CD14-positive monocyte (primary cell): ENCODE data around the gene POLG. TPM values are rescaled to one million over a fixed set of nuclear protein-coding genes. Genes with fewer than 3 reads are reported as not detected.

Source experiments
- DNase-seq, 3 donors: peaks; one replicate each; pipeline ENCODE4 v3.0.0-alpha.2; 2011 to 2022
- H2AFZ ChIP-seq: 2 replicates; pipeline ENCODE4 v1.6.0; 2012; ENCODE audit warnings: mild to moderate bottlenecking, low read depth, low read length, inconsistent platforms; ENCODE audit not compliant: insufficient read depth, poor library complexity, severe bottlenecking
- H3K27ac ChIP-seq, 2 donors: 1 replicate in 1 of 2; 2 replicates in 1 of 2; pipeline ENCODE4 v1.5.1; 2012 to 2013; ENCODE audit warnings: low read length in 2 of 2, control low read depth in 1 of 2, inconsistent platforms in 1 of 2, low read depth in 1 of 2, mild to moderate bottlenecking in 1 of 2
- H3K27me3 ChIP-seq, 2 donors: one replicate each; pipeline versions ENCODE4 v1.6.0 to v1.6.1; 2011 to 2013; ENCODE audit warnings: low read length in 2 of 2; ENCODE audit not compliant: control insufficient read depth in 2 of 2, insufficient read depth in 2 of 2
- H3K36me3 ChIP-seq, 2 donors: replicated peaks in 1 of 2; 1 replicate in 1 of 2; 2 replicates in 1 of 2; pipeline versions ENCODE4 v1.5.1 to v1.6.1; 2012 to 2013; ENCODE audit warnings: low read length in 2 of 2, control low read depth in 1 of 2, inconsistent platforms in 1 of 2, mild to moderate bottlenecking in 1 of 2; ENCODE audit not compliant: insufficient read depth in 2 of 2, control insufficient read depth in 1 of 2
- H3K4me1 ChIP-seq, 2 donors: 1 replicate in 1 of 2; 2 replicates in 1 of 2; pipeline versions ENCODE4 v1.5.1 to v1.6.1; 2012 to 2013; ENCODE audit warnings: low read length in 2 of 2, control low read depth in 1 of 2, inconsistent platforms in 1 of 2, mild to moderate bottlenecking in 1 of 2, moderate library complexity in 1 of 2; ENCODE audit not compliant: insufficient read depth in 2 of 2, control insufficient read depth in 1 of 2
- H3K4me2 ChIP-seq: replicated peaks from 2 replicates; pipeline ENCODE3; 2012; ENCODE audit warnings: low read length, moderate library complexity, mild to moderate bottlenecking; ENCODE audit not compliant: poor library complexity, severe bottlenecking; ENCODE audit errors: extremely low read depth
- H3K4me3 ChIP-seq, 3 experiments: fragments of 200-600 bp in 1 of 3; sonication (generic) in 1 of 3; replicated peaks in 1 of 3; 1 replicate in 2 of 3; 2 replicates in 1 of 3; pipeline ENCODE4 v1.5.1; 2011 to 2013; ENCODE audit warnings: low read length in 3 of 3, mild to moderate bottlenecking in 3 of 3, control low read depth in 2 of 3, low read depth in 2 of 3, inconsistent platforms in 1 of 3, moderate library complexity in 1 of 3
- H3K79me2 ChIP-seq: 2 replicates; pipeline ENCODE4 v1.6.0; 2012; ENCODE audit warnings: mild to moderate bottlenecking, control low read depth, inconsistent platforms, low read length, moderate library complexity; ENCODE audit not compliant: insufficient read depth
- H3K9ac ChIP-seq: 2 replicates; pipeline ENCODE4 v1.6.0; 2017; ENCODE audit warnings: low read length, mild to moderate bottlenecking; ENCODE audit not compliant: insufficient read depth, poor library complexity, severe bottlenecking
- H3K9me3 ChIP-seq, 2 donors: replicated peaks in 1 of 2; 1 replicate in 1 of 2; 2 replicates in 1 of 2; pipeline versions ENCODE4 v1.5.1 to v1.6.1; 2012 to 2013; ENCODE audit warnings: low read length in 2 of 2, control low read depth in 1 of 2; ENCODE audit not compliant: control insufficient read depth in 1 of 2, insufficient read depth in 1 of 2
- H4K20me1 ChIP-seq: 2 replicates; pipeline ENCODE4 v1.6.0; 2012; ENCODE audit warnings: mild to moderate bottlenecking, low read length, control low read depth, moderate library complexity; ENCODE audit not compliant: insufficient read depth
- H3K27ac Mint-ChIP-seq, 7 donors: one replicate each; pipeline ENCODE4 v1.8.0; 2020; ENCODE audit warnings: mild to moderate bottlenecking in 7 of 7, mixed read lengths in 7 of 7, moderate library complexity in 6 of 7, inconsistent platforms in 2 of 7
- H3K27me3 Mint-ChIP-seq, 3 donors: one replicate each; pipeline ENCODE4 v1.8.0; 2021 to 2022; ENCODE audit warnings: low read depth in 3 of 3, mild to moderate bottlenecking in 3 of 3, mixed read lengths in 3 of 3, moderate library complexity in 3 of 3, inconsistent platforms in 1 of 3
- H3K36me3 Mint-ChIP-seq, 2 donors: one replicate each; pipeline ENCODE4 v1.8.0; 2020; ENCODE audit warnings: mixed read lengths in 2 of 2, inconsistent platforms in 1 of 2, mild to moderate bottlenecking in 1 of 2
- H3K4me1 Mint-ChIP-seq: one replicate; pipeline ENCODE4 v1.8.0; 2020; ENCODE audit warnings: mild to moderate bottlenecking, mixed read lengths
- H3K4me3 Mint-ChIP-seq, 2 donors: one replicate each; pipeline ENCODE4 v1.8.0; 2020; ENCODE audit warnings: mild to moderate bottlenecking in 2 of 2, mixed read lengths in 2 of 2, moderate library complexity in 1 of 2
- H3K9me3 Mint-ChIP-seq, 7 donors: one replicate each; pipeline ENCODE4 v1.8.0; 2020 to 2022; ENCODE audit warnings: mixed read lengths in 7 of 7, mild to moderate bottlenecking in 6 of 7, moderate library complexity in 6 of 7, inconsistent platforms in 2 of 7
- WGBS: methylation state at CpG from one replicate; pipeline ENCODE4 v1.1.5; 2013; ENCODE audit warnings: missing lambda C conversion rate; ENCODE audit not compliant: insufficient coverage; 5-methylcytosine and 5-hydroxymethylcytosine counted together
- intact Hi-C, 2 donors: fragments of 100-400 bp; cut with micrococcal nuclease; formaldehyde crosslinking; loops; one replicate each; pipeline versions ENCODE4 v1.15.0 to v1.15.1; 2023
- polyA minus RNA-seq: library from RNA; depleted of rRNA, polyadenylated mRNA; stranded (reverse); fragments of >200 nt; gene quantifications from 2 replicates; pipeline ENCODE4 v1.2.3, GENCODE V29; 2012
- polyA plus RNA-seq, 3 donors: library from polyadenylated mRNA; depleted of rRNA in 1 of 3; unstranded in 2 of 3; stranded (reverse) in 1 of 3; fragments of 300-500 nt in 2 of 3; fragments of >200 nt in 1 of 3; fragmentation: Illumina TruSeq in 2 of 3; gene quantifications; 1 replicate in 2 of 3; 2 replicates in 1 of 3; pipeline ENCODE4 v1.2.3, GENCODE V29; 2012 to 2021
- total RNA-seq, 12 experiments: library from RNA in 1 of 12; stranded (reverse) in 1 of 12; fragments of 120-200 nt in 1 of 12; gene quantifications; one replicate each; pipeline ENCODE4 v1.2.4 and lab custom pipeline; 2013 to 2026; ENCODE audit warnings: mixed read lengths in 6 of 12, inconsistent platforms in 1 of 12
- TF ChIP-seq, protein P1 (sequence below): fragments of 200-600 bp; IDR thresholded peaks from one replicate; pipeline ENCODE4 v1.8.0; 2022; ENCODE audit warnings: antibody characterized with exemption, mild to moderate bottlenecking

Gene POLG
- total RNA-seq (2013) = 70.4 TPM
- 10 to 100 TPM; 19.2 to 66.7 (median 21.6) TPM for polyA plus RNA-seq
- 68.7 and 92.1 TPM in 2 replicates for polyA minus RNA-seq
- 64.8 to 139 (median 96.9) reads per million in 11 experiments for total RNA-seq (lab: John Stamatoyannopoulos, UW)

- peaks cover 0 to 5% of the 10 kb centered on the region in 2 donors for H3K27me3 ChIP-seq
- WGBS = under 1% methylated on average over 62 of the region's 85 CpGs
- Mint-ChIP-seq H3K27ac (peak within 1 kb of the TSS; percentile 79 to 86 (median 82)), H3K27me3 (peaks cover 13 to 27% (median 18%) of the 10 kb centered on the region in 3 donors), H3K9me3 (peaks cover 0 to 2% (median 0%) of the 10 kb centered on the region in 7 donors), H3K36me3 (peaks cover 30% of the 10 kb centered on the region in 2 donors), H3K4me3 (peak within 1 kb of the TSS; percentile 79 to 82), H3K4me1 (peaks cover 38% of the 10 kb centered on the region)
- no peaks in the 10 kb centered on the region for H3K9me3 ChIP-seq
- peak; percentile 99 to 100 (median 99) for DNase-seq
- H4K20me1 ChIP-seq = peaks cover 45% of the 10 kb centered on the region
- H2AFZ ChIP-seq = peak within 1 kb of the TSS; percentile 72
- intact Hi-C loops = loop anchor here in 1 of 2 donors (10.0 kb wide), 1 partner anchor 240 kb away; the partner anchor contains the start of gene TICRR
- peak within 1 kb of the TSS; percentile 59 to 85 for H3K27ac ChIP-seq
- peak within 1 kb of the TSS; percentile 93 for H3K9ac ChIP-seq
- H3K4me3 ChIP-seq = peak within 1 kb of the TSS; percentile 82 to 90 (median 85)
- peaks cover 31 to 37% of the 10 kb centered on the region in 2 donors for H3K36me3 ChIP-seq
- peak within 1 kb of the TSS; percentile 89 for H3K4me2 ChIP-seq
- peaks cover 47% of the 10 kb centered on the region for H3K79me2 ChIP-seq
- H3K4me1 ChIP-seq = peaks cover 31 to 44% of the 10 kb centered on the region in 2 donors
- TF ChIP-seq, protein P1, sequence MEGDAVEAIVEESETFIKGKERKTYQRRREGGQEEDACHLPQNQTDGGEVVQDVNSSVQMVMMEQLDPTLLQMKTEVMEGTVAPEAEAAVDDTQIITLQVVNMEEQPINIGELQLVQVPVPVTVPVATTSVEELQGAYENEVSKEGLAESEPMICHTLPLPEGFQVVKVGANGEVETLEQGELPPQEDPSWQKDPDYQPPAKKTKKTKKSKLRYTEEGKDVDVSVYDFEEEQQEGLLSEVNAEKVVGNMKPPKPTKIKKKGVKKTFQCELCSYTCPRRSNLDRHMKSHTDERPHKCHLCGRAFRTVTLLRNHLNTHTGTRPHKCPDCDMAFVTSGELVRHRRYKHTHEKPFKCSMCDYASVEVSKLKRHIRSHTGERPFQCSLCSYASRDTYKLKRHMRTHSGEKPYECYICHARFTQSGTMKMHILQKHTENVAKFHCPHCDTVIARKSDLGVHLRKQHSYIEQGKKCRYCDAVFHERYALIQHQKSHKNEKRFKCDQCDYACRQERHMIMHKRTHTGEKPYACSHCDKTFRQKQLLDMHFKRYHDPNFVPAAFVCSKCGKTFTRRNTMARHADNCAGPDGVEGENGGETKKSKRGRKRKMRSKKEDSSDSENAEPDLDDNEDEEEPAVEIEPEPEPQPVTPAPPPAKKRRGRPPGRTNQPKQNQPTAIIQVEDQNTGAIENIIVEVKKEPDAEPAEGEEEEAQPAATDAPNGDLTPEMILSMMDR = no peak
These were observed at the start of gene POLG for GRCh38 chr15:89334510-89335297. Gene POLG (minus strand): TSS chr15:89334824. CDS start chr15:89333754, 1,070 bp downstream.

- H3K36me3 Mint-ChIP-seq = peaks cover 3 to 7% of the 10 kb centered on the region in 2 donors
- Histone ChIP-seq H3K79me2 (no peaks in the 10 kb centered on the region), H3K9me3 (peaks cover 0 to 5% of the 10 kb centered on the region in 2 donors), H4K20me1 (no peaks in the 10 kb centered on the region), H3K27ac (no peak overlapping the region), H3K9ac (no peak overlapping the region), H2AFZ (no peak overlapping the region), H3K4me2 (no peak overlapping the region), H3K4me3 (no peak overlapping the region), H3K36me3 (no peaks in the 10 kb centered on the region), H3K4me1 (peaks cover 25 to 34% of the 10 kb centered on the region in 2 donors), H3K27me3 (peaks cover 10 to 15% of the 10 kb centered on the region in 2 donors)
- DNase-seq = no peak
- peak overlapping the region in 1 of 7 donors; percentile 23 for H3K27ac Mint-ChIP-seq
- TF ChIP-seq, protein P1 = no peak
- WGBS = 97% methylated on average over 3 of the region's 3 CpGs
- peaks cover 0 to 4% (median 0%) of the 10 kb centered on the region in 7 donors for H3K9me3 Mint-ChIP-seq
- no peak overlapping the region for H3K4me3 Mint-ChIP-seq
- H3K27me3 Mint-ChIP-seq = peaks cover 20 to 27% (median 27%) of the 10 kb centered on the region in 3 donors
- intact Hi-C loops = no loop called here
- H3K4me1 Mint-ChIP-seq = peaks cover 55% of the 10 kb centered on the region
These were observed 49.6 kb upstream of the POLG start for GRCh38 chr15:89384176-89384604.
